ENCODE measurements around the gene ACBD6. TPM values are rescaled to one million over a fixed set of nuclear protein-coding genes. Genes with fewer than 3 reads are reported as not detected.
"Not testable (repeated sequence)": the region's sequence is repeated elsewhere in the genome, so short reads cannot be mapped to it uniquely, and the experiment has no call there.

The ACBD6 gene
- total and polyA plus RNA-seq, 2 of the 4 experiments (the other 2 are of a cell fraction), result 52.5 to 59.1 TPM

DNA sequence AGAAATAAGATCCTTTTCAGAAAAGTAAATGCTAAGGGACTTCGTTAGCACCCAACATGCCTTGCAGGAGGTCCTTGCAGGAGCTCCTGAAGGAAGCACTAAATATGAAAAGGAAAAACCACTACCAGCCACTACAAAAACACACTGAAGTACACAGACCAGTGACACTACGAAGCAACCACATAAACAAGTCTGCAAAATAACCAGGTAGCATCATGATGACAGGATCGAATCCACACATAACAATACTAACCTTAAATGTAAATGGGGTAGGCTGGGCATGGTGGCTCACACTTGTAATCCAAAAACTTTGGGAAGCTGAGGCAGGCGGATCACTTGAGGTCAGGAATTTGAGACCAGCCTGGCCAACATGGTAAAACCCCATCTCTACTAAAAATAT lies 40.7 kb downstream of the ACBD6 start:
- H2AK5ac ChIP-seq (ENCODE audit: low read depth, low read length); H2BK5ac ChIP-seq (ENCODE audit: low read depth, low read length, poor library complexity, severe bottlenecking); ATAC-seq (ENCODE audit: low read depth); H4K5ac ChIP-seq (ENCODE audit: low read depth, low read length); BruUV-seq (replicated peaks); H3K56ac ChIP-seq (ENCODE audit: extremely low read depth, insufficient read depth, low read length); H3K4me3 ChIP-seq (ENCODE audit: insufficient read depth, low read depth, low read length); H3K9me1 ChIP-seq (ENCODE audit: insufficient read depth, low read length); H2AK9ac ChIP-seq (replicated peaks; ENCODE audit: low read depth, low read length, poor library complexity); H2AFZ ChIP-seq (replicated peaks; ENCODE audit: low read length, poor library complexity); H4K91ac ChIP-seq (ENCODE audit: insufficient read depth, low read depth, low read length); in situ Hi-C loops (cut with MboI; ENCODE audit: low sequenced_read_pairs); H3K9ac ChIP-seq (ENCODE audit: low read depth, low read length); H3K4me1 ChIP-seq (ENCODE audit: control insufficient read depth, insufficient read depth, low read length); H3K4ac ChIP-seq (ENCODE audit: low read depth, low read length); H3K27ac ChIP-seq (ENCODE audit: insufficient read depth, low read length); H3K4me2 ChIP-seq (ENCODE audit: low read depth, low read length); DNase-seq; H3K14ac ChIP-seq (replicated peaks; ENCODE audit: low read depth, low read length); H2BK15ac ChIP-seq (ENCODE audit: low read depth, low read length); H3K18ac ChIP-seq (ENCODE audit: low read depth, low read length); dilution Hi-C loops (cut with HindIII; ENCODE audit: low sequenced_read_pairs, unreplicated experiment); H2BK120ac ChIP-seq (ENCODE audit: low read depth, low read length); H3K27me3 ChIP-seq (ENCODE audit: control insufficient read depth, insufficient read depth, low read length); POLR2A ChIA-PET (ENCODE audit: unreplicated experiment); intact Hi-C loops (cut with micrococcal nuclease); H2BK20ac ChIP-seq (ENCODE audit: low read depth, low read length); H3K23ac ChIP-seq (ENCODE audit: low read depth, low read length); H4K8ac ChIP-seq (ENCODE audit: low read depth in 2 of 2, low read length in 2 of 2); H3K36me3 ChIP-seq (ENCODE audit: control insufficient read depth, insufficient read depth, low read length): not testable (repeated sequence)
- WGBS, 2 experiments (ENCODE audit: extremely low coverage in 2 of 2, insufficient read length in 1 of 2), result no CpG with 5 or more reads among the region's 4 CpGs
- CTCF ChIA-PET, result interaction anchor here (0.6 to 1.8 kb wide), 2 partner anchors 13 to 21 kb away, joined by 4 to 8 read pairs; no protein-coding TSS in a partner anchor
- Histone ChIP-seq H4K20me1 (ENCODE audit: insufficient read depth, low read length) (peaks cover 26% of the 10 kb centered on the region), H3K9me3 (ENCODE audit: control insufficient read depth, insufficient read depth, low read length) (peaks cover 12% of the 10 kb centered on the region), H3K79me1 (ENCODE audit: low read depth in 1 of 2, low read length in 2 of 2) (peaks cover 26 to 48% of the 10 kb centered on the region in 2 experiments)
